GM12801 (cell line): Measurements from ENCODE around the gene IFT52.

ENCODE experiments used
- TF ChIP-seq, protein P1 (sequence below): IDR thresholded peaks from one replicate; pipeline ENCODE4 v1.5.1; 2011; ENCODE audit warnings: control low read depth; ENCODE audit not compliant: insufficient read length; ENCODE audit errors: extremely low read depth

IFT52 gene

GRCh38 chr20:43605715-43606114, 15.0 kb downstream of the IFT52 start:
- TF ChIP-seq, protein P1, sequence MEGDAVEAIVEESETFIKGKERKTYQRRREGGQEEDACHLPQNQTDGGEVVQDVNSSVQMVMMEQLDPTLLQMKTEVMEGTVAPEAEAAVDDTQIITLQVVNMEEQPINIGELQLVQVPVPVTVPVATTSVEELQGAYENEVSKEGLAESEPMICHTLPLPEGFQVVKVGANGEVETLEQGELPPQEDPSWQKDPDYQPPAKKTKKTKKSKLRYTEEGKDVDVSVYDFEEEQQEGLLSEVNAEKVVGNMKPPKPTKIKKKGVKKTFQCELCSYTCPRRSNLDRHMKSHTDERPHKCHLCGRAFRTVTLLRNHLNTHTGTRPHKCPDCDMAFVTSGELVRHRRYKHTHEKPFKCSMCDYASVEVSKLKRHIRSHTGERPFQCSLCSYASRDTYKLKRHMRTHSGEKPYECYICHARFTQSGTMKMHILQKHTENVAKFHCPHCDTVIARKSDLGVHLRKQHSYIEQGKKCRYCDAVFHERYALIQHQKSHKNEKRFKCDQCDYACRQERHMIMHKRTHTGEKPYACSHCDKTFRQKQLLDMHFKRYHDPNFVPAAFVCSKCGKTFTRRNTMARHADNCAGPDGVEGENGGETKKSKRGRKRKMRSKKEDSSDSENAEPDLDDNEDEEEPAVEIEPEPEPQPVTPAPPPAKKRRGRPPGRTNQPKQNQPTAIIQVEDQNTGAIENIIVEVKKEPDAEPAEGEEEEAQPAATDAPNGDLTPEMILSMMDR: no peak

GRCh38 chr20:43631598-43631997, 40.9 kb downstream of the IFT52 start:
- TF ChIP-seq, protein P1: no peak

- TF ChIP-seq, protein P1: no peak
Measured at GRCh38 chr20:43636429-43636828, 45.7 kb downstream of the IFT52 start.

DNA sequence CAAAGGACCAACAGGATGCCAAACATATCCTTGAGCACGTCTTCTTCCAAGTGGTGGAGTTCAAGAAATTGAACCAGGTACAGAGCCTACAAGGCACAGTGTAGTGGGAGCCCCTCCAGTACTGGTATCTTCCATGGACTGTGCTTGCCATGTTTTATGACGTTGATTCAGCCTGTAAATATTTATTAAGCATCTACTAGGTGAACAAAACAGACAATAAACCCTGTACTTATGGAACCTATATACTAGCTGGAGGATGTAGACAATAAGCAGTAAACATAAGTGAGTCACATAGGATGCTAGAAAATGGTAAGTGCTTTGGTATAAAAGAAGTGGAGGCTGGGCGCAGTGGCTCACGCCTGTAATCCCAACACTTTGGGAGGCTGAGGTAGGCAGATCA, 51.8 kb downstream of the IFT52 start:
- TF ChIP-seq, protein P1: no peak

GRCh38 chr20:43650997-43651525, 60.3 kb downstream of the IFT52 start:
- TF ChIP-seq, protein P1: no peak

GRCh38 chr20:43653966-43654365, 63.2 kb downstream of the IFT52 start:
- TF ChIP-seq, protein P1: no peak

GRCh38 chr20:43655937-43656336, 65.2 kb downstream of the IFT52 start:
- TF ChIP-seq, protein P1: no peak
